CD4-positive, alpha-beta T cell (primary cell): Measurements from ENCODE around the gene C19orf53. TPM values are rescaled to one million over a fixed set of nuclear protein-coding genes. Genes with fewer than 3 reads are reported as not detected.

ENCODE experiments used
- ATAC-seq: fragments of 200-7000 bp; cut with Tn5 transposase; one replicate; pipeline ENCODE4 v1.10.0; 2022; ENCODE audit warnings: mild to moderate bottlenecking; ENCODE audit not compliant: poor library complexity
- CTCF ChIA-PET: fragments of 350-600 bp; sonication (Branson Sonifier 250); formaldehyde crosslinking; loops from one replicate; lab custom pipeline; 2021; ENCODE audit warnings: antibody characterized with exemption, inconsistent platforms; lab: Charles Lee
- POLR2A ChIA-PET: fragments of 350-600 bp; sonication (Branson Sonifier 250); formaldehyde crosslinking; loops from one replicate; lab custom pipeline; 2021; ENCODE audit warnings: antibody characterized with exemption, inconsistent platforms; lab: Charles Lee
- DNase-seq, 14 experiments: peaks; one replicate each; pipeline ENCODE4 v3.0.0-alpha.2; 2013 to 2020; ENCODE audit warnings: mixed read lengths in 2 of 14
- H3K27ac ChIP-seq, 2 donors: one replicate each; pipeline versions ENCODE4 v1.5.1 to v1.7.0; 2013; ENCODE audit warnings: low read length in 2 of 2, low read depth in 1 of 2, mild to moderate bottlenecking in 1 of 2
- H3K27me3 ChIP-seq, 2 experiments: 1 replicate in 1 of 2; 2 replicates in 1 of 2; pipeline versions ENCODE4 v1.6.1 to v1.7.0; 2013; ENCODE audit warnings: low read length in 2 of 2, control low read depth in 1 of 2, mild to moderate bottlenecking in 1 of 2, moderate library complexity in 1 of 2; ENCODE audit not compliant: insufficient read depth in 2 of 2, control insufficient read depth in 1 of 2
- H3K36me3 ChIP-seq: one replicate; pipeline ENCODE4 v1.6.1; 2013; ENCODE audit warnings: low read length, control low read depth; ENCODE audit not compliant: insufficient read depth
- H3K4me1 ChIP-seq: one replicate; pipeline ENCODE4 v1.6.1; 2013; ENCODE audit warnings: low read length, control low read depth; ENCODE audit not compliant: insufficient read depth
- H3K4me3 ChIP-seq: one replicate; pipeline ENCODE4 v1.5.1; 2013; ENCODE audit warnings: mild to moderate bottlenecking, low read length, moderate library complexity
- H3K9me3 ChIP-seq, 2 experiments: 1 replicate in 1 of 2; 2 replicates in 1 of 2; pipeline versions ENCODE4 v1.6.1 to v1.7.0; 2013; ENCODE audit warnings: low read length in 2 of 2, mild to moderate bottlenecking in 2 of 2, control low read depth in 1 of 2, moderate library complexity in 1 of 2; ENCODE audit not compliant: control insufficient read depth in 1 of 2, insufficient read depth in 1 of 2
- H3K27ac Mint-ChIP-seq: one replicate; pipeline ENCODE4 v1.8.0; 2020; ENCODE audit warnings: mixed read lengths
- H3K27me3 Mint-ChIP-seq: one replicate; pipeline ENCODE4 v1.8.0; 2021; ENCODE audit warnings: mixed read lengths
- H3K36me3 Mint-ChIP-seq: one replicate; pipeline ENCODE4 v1.8.0; 2021; ENCODE audit warnings: low read depth, mixed read lengths
- H3K4me1 Mint-ChIP-seq: one replicate; pipeline ENCODE4 v1.8.0; 2021; ENCODE audit warnings: low read depth, mixed read lengths
- H3K4me3 Mint-ChIP-seq: one replicate; pipeline ENCODE4 v1.8.0; 2020; ENCODE audit warnings: mild to moderate bottlenecking, mixed read lengths
- H3K9me3 Mint-ChIP-seq: one replicate; pipeline ENCODE4 v1.8.0; 2020; ENCODE audit warnings: mixed read lengths
- CTCF ChIP-seq: fragments of 200-600 bp; IDR thresholded peaks from one replicate; pipeline ENCODE4 v1.8.0; 2022; ENCODE audit warnings: antibody characterized with exemption, mild to moderate bottlenecking
- intact Hi-C, 2 experiments: fragments of 100-400 bp; cut with DNase I in 1 of 2; cut with micrococcal nuclease in 1 of 2; formaldehyde crosslinking; loops; one replicate each; pipeline versions ENCODE4 v1.15.1 to v1.9.0; 2023 to 2025; cut with DNase I, micrococcal nuclease
- total RNA-seq, 174 experiments: library from RNA in 2 of 174; stranded (reverse) in 2 of 174; gene quantifications; one replicate each; pipeline ENCODE4 v1.2.3 and lab custom pipeline; 2021 to 2026

C19orf53 gene
- total RNA-seq, 2 experiments from 2014 or later, result 119 TPM

GRCh38 chr19:13756210-13756609, 18.0 kb upstream of the C19orf53 start:
- peaks cover 5% of the 10 kb centered on the region for H3K4me1 Mint-ChIP-seq
- peaks cover 72% of the 10 kb centered on the region for H3K36me3 ChIP-seq
- no peak overlapping the region for H3K4me3 ChIP-seq
- peaks cover 66% of the 10 kb centered on the region for H3K36me3 Mint-ChIP-seq
- no peak overlapping the region for H3K4me3 Mint-ChIP-seq
- CTCF ChIA-PET, result no interaction called here
- ATAC-seq, result no peak
- intact Hi-C loops, result no loop called here
- POLR2A ChIA-PET, result interaction anchor here (1.1 kb wide), 1 partner anchor 9 kb away, joined by 3 read pairs; a partner anchor contains a TSS
- no peaks in the 10 kb centered on the region for H3K4me1 ChIP-seq
- no peaks in the 10 kb centered on the region for H3K9me3 Mint-ChIP-seq
- no peaks in the 10 kb centered on the region for H3K27me3 Mint-ChIP-seq
- H3K27me3 ChIP-seq, result no peaks in the 10 kb centered on the region
- no peaks in the 10 kb centered on the region for H3K9me3 ChIP-seq
- TF ChIP-seq CTCF, result no peak
- H3K27ac Mint-ChIP-seq, result no peak overlapping the region
- H3K27ac ChIP-seq, result no peak overlapping the region
- no peak for DNase-seq

GRCh38 chr19:13757805-13758772, 16.2 kb upstream of the C19orf53 start:
- H3K36me3 ChIP-seq, result peaks cover 77% of the 10 kb centered on the region
- peaks cover 59% of the 10 kb centered on the region for H3K36me3 Mint-ChIP-seq

GRCh38 chr19:13758795-13759194, 15.5 kb upstream of the C19orf53 start:
- Mint-ChIP-seq H3K4me3 (no peak overlapping the region), H3K27ac (no peak overlapping the region), H3K36me3 (peaks cover 55% of the 10 kb centered on the region), H3K27me3 (no peaks in the 10 kb centered on the region), H3K4me1 (peaks cover 7% of the 10 kb centered on the region), H3K9me3 (no peaks in the 10 kb centered on the region)
- no peaks in the 10 kb centered on the region for H3K9me3 ChIP-seq
- no peak for DNase-seq
- no peak for TF ChIP-seq CTCF
- POLR2A ChIA-PET, result no interaction called here
- H3K4me3 ChIP-seq, result no peak overlapping the region
- intact Hi-C loops, result no loop called here
- CTCF ChIA-PET, result no interaction called here
- no peak for ATAC-seq
- peaks cover 73% of the 10 kb centered on the region for H3K36me3 ChIP-seq
- H3K4me1 ChIP-seq, result peaks cover 2% of the 10 kb centered on the region
- no peak overlapping the region for H3K27ac ChIP-seq
- no peaks in the 10 kb centered on the region for H3K27me3 ChIP-seq

More at GRCh38 chr19:13757805-13758772, 16.2 kb upstream of the C19orf53 start:
- DNase-seq, result no peak
- Mint-ChIP-seq H3K4me3 (no peak overlapping the region), H3K9me3 (no peaks in the 10 kb centered on the region), H3K27ac (no peak overlapping the region), H3K4me1 (peaks cover 5% of the 10 kb centered on the region), H3K27me3 (no peaks in the 10 kb centered on the region)
- CTCF ChIA-PET, result no interaction called here
- H3K4me3 ChIP-seq, result no peak overlapping the region
- ATAC-seq, result no peak
- no peaks in the 10 kb centered on the region for H3K9me3 ChIP-seq
- POLR2A ChIA-PET, result no interaction called here
- no peaks in the 10 kb centered on the region for H3K4me1 ChIP-seq
- no peaks in the 10 kb centered on the region for H3K27me3 ChIP-seq
- no peak overlapping the region for H3K27ac ChIP-seq
- intact Hi-C loops, result no loop called here
- TF ChIP-seq CTCF, result no peak
